Duodenal mucosa (tissue), 2 donors: ENCODE results near the gene DLG2.

ENCODE experiments used
- H3K27ac ChIP-seq: one replicate; pipeline ENCODE4 v1.7.0; 2013; ENCODE audit warnings: low read depth, low read length
- H3K27me3 ChIP-seq, 2 donors: one replicate each; pipeline ENCODE4 v1.7.0; 2013; ENCODE audit warnings: low read length in 2 of 2, control low read depth in 1 of 2; ENCODE audit not compliant: insufficient read depth in 2 of 2, control insufficient read depth in 1 of 2
- H3K36me3 ChIP-seq, 2 donors: one replicate each; pipeline ENCODE4 v1.7.0; 2013; ENCODE audit warnings: low read length in 2 of 2, control low read depth in 1 of 2; ENCODE audit not compliant: insufficient read depth in 2 of 2, control insufficient read depth in 1 of 2
- H3K4me1 ChIP-seq, 2 donors: one replicate each; pipeline ENCODE4 v1.7.0; 2013; ENCODE audit warnings: low read length in 2 of 2, control low read depth in 1 of 2; ENCODE audit not compliant: insufficient read depth in 2 of 2, control insufficient read depth in 1 of 2
- H3K4me3 ChIP-seq, 2 donors: one replicate each; pipeline ENCODE4 v1.7.0; 2013; ENCODE audit warnings: low read length in 2 of 2, low read depth in 1 of 2
- H3K9ac ChIP-seq, 2 donors: one replicate each; pipeline ENCODE4 v1.7.0; 2013; ENCODE audit warnings: low read length in 2 of 2, low read depth in 1 of 2
- H3K9me3 ChIP-seq, 2 donors: one replicate each; pipeline ENCODE4 v1.7.0; 2013; ENCODE audit warnings: low read length in 2 of 2, control low read depth in 1 of 2; ENCODE audit not compliant: control insufficient read depth in 1 of 2

Gene DLG2

GRCh38 chr11:84438565-84438964 is 1188.6 kb downstream of the DLG2 start:
- no peak overlapping the region for H3K4me3 ChIP-seq
- no peaks in the 10 kb centered on the region for H3K27me3 ChIP-seq
- no peak overlapping the region for H3K27ac ChIP-seq
- H3K4me1 ChIP-seq: no peaks in the 10 kb centered on the region
- H3K9ac ChIP-seq: no peak overlapping the region
- no peaks in the 10 kb centered on the region for H3K36me3 ChIP-seq
- no peaks in the 10 kb centered on the region for H3K9me3 ChIP-seq

GRCh38 chr11:84437071-84437980 is 1189.8 kb downstream of the DLG2 start:
- H3K4me1 ChIP-seq: no peaks in the 10 kb centered on the region
- H3K9ac ChIP-seq: no peak overlapping the region
- H3K9me3 ChIP-seq: no peaks in the 10 kb centered on the region
- no peak overlapping the region for H3K27ac ChIP-seq
- H3K36me3 ChIP-seq: no peaks in the 10 kb centered on the region
- no peaks in the 10 kb centered on the region for H3K27me3 ChIP-seq
- no peak overlapping the region for H3K4me3 ChIP-seq

- no peaks in the 10 kb centered on the region for H3K27me3 ChIP-seq
- no peak overlapping the region for H3K27ac ChIP-seq
- H3K9ac ChIP-seq: no peak overlapping the region
- no peaks in the 10 kb centered on the region for H3K36me3 ChIP-seq
- no peaks in the 10 kb centered on the region for H3K4me1 ChIP-seq
- H3K4me3 ChIP-seq: no peak overlapping the region
- no peaks in the 10 kb centered on the region for H3K9me3 ChIP-seq
Observed at GRCh38 chr11:84430661-84431060, 1196.5 kb downstream of the DLG2 start.

GRCh38 chr11:84425673-84426072 is 1201.5 kb downstream of the DLG2 start:
- Histone ChIP-seq H3K9ac (no peak overlapping the region), H3K4me1 (no peaks in the 10 kb centered on the region), H3K36me3 (no peaks in the 10 kb centered on the region), H3K27ac (no peak overlapping the region), H3K27me3 (no peaks in the 10 kb centered on the region), H3K4me3 (no peak overlapping the region), H3K9me3 (no peaks in the 10 kb centered on the region)

GRCh38 chr11:84420271-84420670 is 1206.9 kb downstream of the DLG2 start:
- Histone ChIP-seq H3K27ac (no peak overlapping the region), H3K4me3 (no peak overlapping the region), H3K27me3 (no peaks in the 10 kb centered on the region), H3K9me3 (no peaks in the 10 kb centered on the region), H3K9ac (no peak overlapping the region), H3K36me3 (no peaks in the 10 kb centered on the region), H3K4me1 (no peaks in the 10 kb centered on the region)

GRCh38 chr11:84419616-84420015 is 1207.5 kb downstream of the DLG2 start:
- no peak overlapping the region for H3K27ac ChIP-seq
- H3K9ac ChIP-seq: no peak overlapping the region
- no peaks in the 10 kb centered on the region for H3K27me3 ChIP-seq
- H3K36me3 ChIP-seq: no peaks in the 10 kb centered on the region
- H3K4me1 ChIP-seq: no peaks in the 10 kb centered on the region
- H3K9me3 ChIP-seq: no peaks in the 10 kb centered on the region
- no peak overlapping the region for H3K4me3 ChIP-seq

- Histone ChIP-seq H3K27ac (no peak overlapping the region), H3K9me3 (no peaks in the 10 kb centered on the region)
Observed at GRCh38 chr11:84414920-84415319, 1212.2 kb downstream of the DLG2 start.

GRCh38 chr11:84413549-84413948 is 1213.6 kb downstream of the DLG2 start:
- no peak overlapping the region for H3K4me3 ChIP-seq
- no peak overlapping the region for H3K9ac ChIP-seq
- H3K36me3 ChIP-seq: no peaks in the 10 kb centered on the region
- no peak overlapping the region for H3K27ac ChIP-seq
- no peaks in the 10 kb centered on the region for H3K9me3 ChIP-seq
- H3K4me1 ChIP-seq: no peaks in the 10 kb centered on the region
- H3K27me3 ChIP-seq: no peaks in the 10 kb centered on the region

More at GRCh38 chr11:84414920-84415319, 1212.2 kb downstream of the DLG2 start:
- Histone ChIP-seq H3K27me3 (no peaks in the 10 kb centered on the region), H3K36me3 (no peaks in the 10 kb centered on the region), H3K9ac (no peak overlapping the region), H3K4me1 (no peaks in the 10 kb centered on the region), H3K4me3 (no peak overlapping the region)

- H3K4me1 ChIP-seq: no peaks in the 10 kb centered on the region
- no peak overlapping the region for H3K27ac ChIP-seq
- H3K9ac ChIP-seq: no peak overlapping the region
- H3K9me3 ChIP-seq: no peaks in the 10 kb centered on the region
- H3K4me3 ChIP-seq: no peak overlapping the region
- H3K27me3 ChIP-seq: no peaks in the 10 kb centered on the region
- no peaks in the 10 kb centered on the region for H3K36me3 ChIP-seq
Observed at GRCh38 chr11:84412862-84413261, 1214.3 kb downstream of the DLG2 start.

GRCh38 chr11:84408946-84409411 is 1218.2 kb downstream of the DLG2 start:
- H3K27me3 ChIP-seq: no peaks in the 10 kb centered on the region
- no peak overlapping the region for H3K9ac ChIP-seq
- no peaks in the 10 kb centered on the region for H3K9me3 ChIP-seq
- no peak overlapping the region for H3K27ac ChIP-seq
- H3K4me3 ChIP-seq: no peak overlapping the region
- no peaks in the 10 kb centered on the region for H3K4me1 ChIP-seq
- no peaks in the 10 kb centered on the region for H3K36me3 ChIP-seq
